Measurements from ENCODE around the gene F11R. TPM values are rescaled to one million over a fixed set of nuclear protein-coding genes. Genes with fewer than 3 reads are reported as not detected.
"Not testable (repeated sequence)": the region's sequence is repeated elsewhere in the genome, so short reads cannot be mapped to it uniquely, and the experiment has no call there.

F11R gene
- total and polyA plus RNA-seq, 12 donors = 7.1 to 22.7 (median 10.1) TPM

- Histone ChIP-seq H3K27me3 (peaks cover 0 to 25% (median 9%) of the 10 kb centered on the region in 7 donors), H3K9me3 (no peaks in the 10 kb centered on the region), H3K36me3 (no peaks in the 10 kb centered on the region), H3K4me3 (no peak overlapping the region), H3K4me1 (peaks cover 0 to 27% (median 2%) of the 10 kb centered on the region in 9 donors), H3K27ac (no peak overlapping the region)
- DNase-seq = no peak
- no peak for ATAC-seq
- WGBS, 2 donors = 62 to 83% methylated on average over 3 of the region's 3 CpGs
- intact Hi-C loops (cut with DNase I) = loop anchor here (1.0 to 10.0 kb wide), 8 partner anchors 108 to 276 kb away; no protein-coding TSS in a partner anchor
- no peak for TF ChIP-seq CTCF (IDR thresholded peaks at IDR 0.05)
Observed at GRCh38 chr1:160950657-160951056, 70.3 kb downstream of the F11R start.

GRCh38 chr1:160949881-160950280, 71.1 kb downstream of the F11R start:
- ATAC-seq = no peak
- Histone ChIP-seq H3K4me3 (no peak overlapping the region), H3K4me1 (peaks cover 0 to 27% (median 2%) of the 10 kb centered on the region in 9 donors), H3K27me3 (peaks cover 0 to 33% (median 17%) of the 10 kb centered on the region in 7 donors), H3K9me3 (no peaks in the 10 kb centered on the region), H3K36me3 (no peaks in the 10 kb centered on the region), H3K27ac (no peak overlapping the region)
- 88 to 98% methylated on average over 2 of the region's 2 CpGs for WGBS, 2 donors
- no peak for DNase-seq
- TF ChIP-seq CTCF (IDR thresholded peaks at IDR 0.05) = no peak
- intact Hi-C loops (cut with DNase I) = loop anchor here (2.0 to 10.0 kb wide), 8 partner anchors 108 to 445 kb away; no protein-coding TSS in a partner anchor

- not testable (repeated sequence) for DNase-seq, ATAC-seq, H3K4me3 ChIP-seq, H3K36me3 ChIP-seq, H3K27ac ChIP-seq, H3K9me3 ChIP-seq
- Histone ChIP-seq H3K27me3 (peaks cover 0 to 38% (median 22%) of the 10 kb centered on the region in 7 donors), H3K4me1 (peaks cover 0 to 27% (median 2%) of the 10 kb centered on the region in 9 donors)
- intact Hi-C loops (cut with DNase I) = loop anchor here in 1 of 10 donors (10.0 kb wide), 1 partner anchor 445 kb away; no protein-coding TSS in a partner anchor
- WGBS, 2 donors = 34 to 44% methylated on average over 6 to 7 of the region's 7 CpGs
Observed at GRCh38 chr1:160949216-160949880, 71.6 kb downstream of the F11R start.

- not testable (repeated sequence) for H3K4me3 ChIP-seq, H3K9me3 ChIP-seq, DNase-seq, ATAC-seq, H3K27ac ChIP-seq, H3K36me3 ChIP-seq
- WGBS, 2 donors = 11 to 12% methylated on average over 7 of the region's 7 CpGs
- peaks cover 0 to 46% (median 29%) of the 10 kb centered on the region in 7 donors for H3K27me3 ChIP-seq
- H3K4me1 ChIP-seq = peaks cover 0 to 27% (median 2%) of the 10 kb centered on the region in 9 donors
- intact Hi-C loops (cut with DNase I) = loop anchor here in 1 of 10 donors (10.0 kb wide), 1 partner anchor 442 kb away; no protein-coding TSS in a partner anchor
Observed at GRCh38 chr1:160947174-160947759, 73.7 kb downstream of the F11R start.

- H3K27ac ChIP-seq, H3K36me3 ChIP-seq, H3K4me3 ChIP-seq, H3K9me3 ChIP-seq, DNase-seq, ATAC-seq: not testable (repeated sequence)
- 86 to 91% methylated on average over 6 of the region's 6 CpGs for WGBS, 2 donors
- Histone ChIP-seq H3K4me1 (peaks cover 0 to 27% (median 0%) of the 10 kb centered on the region in 9 donors), H3K27me3 (peaks cover 0 to 49% (median 24%) of the 10 kb centered on the region in 7 donors)
- intact Hi-C loops (cut with DNase I) = loop anchor here in 1 of 10 donors (10.0 kb wide), 1 partner anchor 441 kb away; no protein-coding TSS in a partner anchor
Observed at GRCh38 chr1:160945881-160946280, 75.1 kb downstream of the F11R start.

Other genes with a start within 250 kb of the F11R start
- 1 to 10 TPM in 1 of 10 donors, under 1 TPM in 4, not detected in 5; 0.25 to 1.4 (median 0.42) TPM for gene LY9, start 225.0 kb downstream of the F11R start, total RNA-seq
- gene LY9, start 225.0 kb downstream of the F11R start, polyA plus RNA-seq = under 1 TPM in 1 of 2 donors, not detected in 1; 0.10 TPM
- gene CD244, start 158.3 kb downstream of the F11R start, total RNA-seq = 1 to 10 TPM in 1 of 10 donors, under 1 TPM in 6, not detected in 3; 0.10 to 1.5 (median 0.25) TPM
- under 1 TPM in 1 of 2 donors, not detected in 1; 0.12 TPM for gene CD244, start 158.3 kb downstream of the F11R start, polyA plus RNA-seq
- 100 to 1,000 TPM in 1 of 10 donors, 1 to 10 TPM in 6, under 1 TPM in 1, not detected in 2; 0.54 to 102 (median 3.2) TPM for gene ITLN1, start 136.0 kb downstream of the F11R start, total RNA-seq
- gene ITLN1, start 136.0 kb downstream of the F11R start, polyA plus RNA-seq = 1 to 10 TPM; 2.8 to 2.9 TPM
- gene ITLN2, start 66.3 kb downstream of the F11R start, total RNA-seq = not detected
- under 1 TPM in 1 of 2 donors, not detected in 1; 0.22 TPM for gene ITLN2, start 66.3 kb downstream of the F11R start, polyA plus RNA-seq
- gene TSTD1, start 17.8 kb upstream of the F11R start, total RNA-seq = 10 to 100 TPM in 9 of 10 donors, 1 to 10 TPM in 1; 8.0 to 18.0 (median 13.4) TPM
- gene TSTD1, start 17.8 kb upstream of the F11R start, polyA plus RNA-seq = 10 to 100 TPM; 11.8 to 15.3 TPM
- gene USF1, start 24.8 kb upstream of the F11R start, total RNA-seq = 10 to 100 TPM; 23.7 to 43.6 (median 28.5) TPM
- gene USF1, start 24.8 kb upstream of the F11R start, polyA plus RNA-seq = 10 to 100 TPM; 42.4 to 55.1 TPM
- 10 to 100 TPM in 1 of 10 donors, 1 to 10 TPM in 9; 1.5 to 16.4 (median 2.1) TPM for gene ARHGAP30, start 48.7 kb upstream of the F11R start, total RNA-seq
- gene ARHGAP30, start 48.7 kb upstream of the F11R start, polyA plus RNA-seq = 1 to 10 TPM; 1.2 to 1.4 TPM
- gene NECTIN4, start 68.4 kb upstream of the F11R start, total RNA-seq = under 1 TPM in 1 of 10 donors, not detected in 9; 0.19 TPM
- gene NECTIN4, start 68.4 kb upstream of the F11R start, polyA plus RNA-seq = under 1 TPM in 1 of 2 donors, not detected in 1; 0.06 TPM
- gene KLHDC9, start 77.2 kb upstream of the F11R start, total RNA-seq = 10 to 100 TPM in 5 of 10 donors, 1 to 10 TPM in 5; 2.2 to 17.7 (median 9.0) TPM
- 1 to 10 TPM in 1 of 2 donors, under 1 TPM in 1; 0.83 to 6.7 TPM for gene KLHDC9, start 77.2 kb upstream of the F11R start, polyA plus RNA-seq
- gene PFDN2, start 96.9 kb upstream of the F11R start, total RNA-seq = 10 to 100 TPM; 44.6 to 78.7 (median 54.1) TPM
- 100 to 1,000 TPM; 185 to 273 TPM for gene PFDN2, start 96.9 kb upstream of the F11R start, polyA plus RNA-seq
- gene NIT1, start 97.0 kb upstream of the F11R start, total RNA-seq = 10 to 100 TPM; 24.1 to 41.2 (median 33.4) TPM
- gene NIT1, start 97.0 kb upstream of the F11R start, polyA plus RNA-seq = 10 to 100 TPM; 28.5 to 30.6 TPM
- 10 to 100 TPM; 21.7 to 33.0 (median 26.3) TPM for gene DEDD, start 111.5 kb upstream of the F11R start, total RNA-seq
- gene DEDD, start 111.5 kb upstream of the F11R start, polyA plus RNA-seq = 10 to 100 TPM; 19.7 to 27.2 TPM
- gene UFC1, start 132.8 kb upstream of the F11R start, total RNA-seq = 10 to 100 TPM; 63.9 to 88.3 (median 74.9) TPM
- gene UFC1, start 132.8 kb upstream of the F11R start, polyA plus RNA-seq = 100 to 1,000 TPM in 1 of 2 donors, 10 to 100 TPM in 1; 43.0 to 142 TPM
- gene USP21, start 138.3 kb upstream of the F11R start, total RNA-seq = 10 to 100 TPM in 9 of 10 donors, 1 to 10 TPM in 1; 8.8 to 24.0 (median 14.7) TPM
- 10 to 100 TPM; 13.2 to 22.4 TPM for gene USP21, start 138.3 kb upstream of the F11R start, polyA plus RNA-seq
- 10 to 100 TPM in 8 of 10 donors, 1 to 10 TPM in 2; 8.5 to 19.8 (median 15.0) TPM for gene PPOX, start 145.3 kb upstream of the F11R start, total RNA-seq
- gene PPOX, start 145.3 kb upstream of the F11R start, polyA plus RNA-seq = 10 to 100 TPM in 1 of 2 donors, 1 to 10 TPM in 1; 10.0 to 58.5 TPM
- gene B4GALT3, start 156.4 kb upstream of the F11R start, total RNA-seq = 10 to 100 TPM; 12.1 to 28.9 (median 19.6) TPM
- gene B4GALT3, start 156.4 kb upstream of the F11R start, polyA plus RNA-seq = 10 to 100 TPM; 11.5 to 25.5 TPM
- gene ADAMTS4, start 177.9 kb upstream of the F11R start, total RNA-seq = 10 to 100 TPM in 6 of 10 donors, 1 to 10 TPM in 4; 1.7 to 86.1 (median 17.7) TPM
- gene ADAMTS4, start 177.9 kb upstream of the F11R start, polyA plus RNA-seq = 10 to 100 TPM in 1 of 2 donors, 1 to 10 TPM in 1; 5.4 to 11.9 TPM
- gene NDUFS2, start 181.2 kb upstream of the F11R start, total RNA-seq = 100 to 1,000 TPM; 244 to 370 (median 318) TPM
- 100 to 1,000 TPM; 121 to 193 TPM for gene NDUFS2, start 181.2 kb upstream of the F11R start, polyA plus RNA-seq
- gene FCER1G, start 194.1 kb upstream of the F11R start, total RNA-seq = 10 to 100 TPM in 4 of 10 donors, 1 to 10 TPM in 6; 2.0 to 65.8 (median 5.3) TPM
- 10 to 100 TPM; 19.7 to 64.6 TPM for gene FCER1G, start 194.1 kb upstream of the F11R start, polyA plus RNA-seq
- gene APOA2, start 202.5 kb upstream of the F11R start, total RNA-seq = under 1 TPM in 1 of 10 donors, not detected in 9; 0.89 TPM
- not detected for gene APOA2, start 202.5 kb upstream of the F11R start, polyA plus RNA-seq
- gene TOMM40L, start 204.9 kb upstream of the F11R start, total RNA-seq = 10 to 100 TPM; 29.8 to 37.6 (median 33.2) TPM
- 10 to 100 TPM; 17.6 to 29.3 TPM for gene TOMM40L, start 204.9 kb upstream of the F11R start, polyA plus RNA-seq
- gene NR1I3, start 217.1 kb upstream of the F11R start, total RNA-seq = not detected
- gene NR1I3, start 217.1 kb upstream of the F11R start, polyA plus RNA-seq = under 1 TPM in 1 of 2 donors, not detected in 1; 0.10 TPM
- gene PCP4L1, start 237.6 kb upstream of the F11R start, total RNA-seq = 1 to 10 TPM in 1 of 10 donors, under 1 TPM in 8, not detected in 1; 0.38 to 1.0 (median 0.46) TPM
- gene PCP4L1, start 237.6 kb upstream of the F11R start, polyA plus RNA-seq = under 1 TPM; 0.29 to 0.75 TPM

Data from heart right ventricle (tissue), 16 donors.